Mammary epithelial cell (primary cell): ENCODE data around the gene MRPL43.

Source experiments
- EZH2 ChIP-seq: IDR thresholded peaks from 2 replicates; pipeline ENCODE4 v1.6.1; 2012; ENCODE audit warnings: low read length, inconsistent platforms, borderline replicate concordance
- TF ChIP-seq, protein P1 (sequence below), 2 donors: IDR thresholded peaks in 1 of 2; conservative IDR thresholded peaks in 1 of 2; 2 replicates each; pipeline ENCODE4 v1.5.1; 2011 to 2012; ENCODE audit warnings: inconsistent platforms in 2 of 2, low read length in 2 of 2, mild to moderate bottlenecking in 2 of 2, control low read depth in 1 of 2, low read depth in 1 of 2; ENCODE audit not compliant: insufficient read depth in 1 of 2; ENCODE audit errors: extremely low read depth in 1 of 2

DNA sequence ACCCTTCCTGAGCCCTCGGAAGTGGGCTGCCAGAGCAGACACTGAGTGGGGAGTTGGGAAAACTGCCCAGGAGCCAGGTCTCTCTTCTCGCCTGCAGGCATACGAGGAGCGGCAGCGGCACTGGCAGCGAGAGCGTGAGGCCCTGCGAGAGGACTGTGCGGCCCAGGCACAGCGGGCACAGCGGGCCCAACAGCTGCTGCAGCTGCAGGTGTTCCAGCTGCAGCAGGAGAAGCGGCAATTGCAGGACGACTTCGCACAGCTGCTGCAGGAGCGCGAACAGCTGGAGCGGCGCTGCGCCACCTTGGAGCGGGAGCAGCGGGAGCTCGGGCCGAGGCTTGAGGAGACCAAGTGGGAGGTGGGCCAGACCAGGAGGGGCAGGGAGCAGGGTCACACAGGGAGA lies 18.1 kb upstream of the MRPL43 start:
- TF ChIP-seq, protein P1, sequence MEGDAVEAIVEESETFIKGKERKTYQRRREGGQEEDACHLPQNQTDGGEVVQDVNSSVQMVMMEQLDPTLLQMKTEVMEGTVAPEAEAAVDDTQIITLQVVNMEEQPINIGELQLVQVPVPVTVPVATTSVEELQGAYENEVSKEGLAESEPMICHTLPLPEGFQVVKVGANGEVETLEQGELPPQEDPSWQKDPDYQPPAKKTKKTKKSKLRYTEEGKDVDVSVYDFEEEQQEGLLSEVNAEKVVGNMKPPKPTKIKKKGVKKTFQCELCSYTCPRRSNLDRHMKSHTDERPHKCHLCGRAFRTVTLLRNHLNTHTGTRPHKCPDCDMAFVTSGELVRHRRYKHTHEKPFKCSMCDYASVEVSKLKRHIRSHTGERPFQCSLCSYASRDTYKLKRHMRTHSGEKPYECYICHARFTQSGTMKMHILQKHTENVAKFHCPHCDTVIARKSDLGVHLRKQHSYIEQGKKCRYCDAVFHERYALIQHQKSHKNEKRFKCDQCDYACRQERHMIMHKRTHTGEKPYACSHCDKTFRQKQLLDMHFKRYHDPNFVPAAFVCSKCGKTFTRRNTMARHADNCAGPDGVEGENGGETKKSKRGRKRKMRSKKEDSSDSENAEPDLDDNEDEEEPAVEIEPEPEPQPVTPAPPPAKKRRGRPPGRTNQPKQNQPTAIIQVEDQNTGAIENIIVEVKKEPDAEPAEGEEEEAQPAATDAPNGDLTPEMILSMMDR (conservative IDR thresholded peaks at IDR 0.05 in 1 of 2, IDR thresholded peaks at IDR 0.05 in 1 of 2; ENCODE audit: extremely low read depth in 1 of 2, insufficient read depth in 1 of 2, low read depth in 1 of 2, low read length in 2 of 2) = no peak
- TF ChIP-seq EZH2 = no peak
